Measurements from ENCODE around the gene GPR179.

GPR179 gene

GRCh38 chr17:38327936-38328335 is 15.8 kb downstream of the GPR179 start:
- H3K36me3 ChIP-seq (ENCODE audit: control insufficient read depth, low read length): peaks cover 11% of the 10 kb centered on the region
- H3K27ac ChIP-seq (ENCODE audit: low read depth, low read length): no peak overlapping the region
- no peak overlapping the region for H3K4me3 ChIP-seq (ENCODE audit: low read length)
- H3F3A ChIP-seq (ENCODE audit: control insufficient read depth, insufficient read depth): peaks cover 5% of the 10 kb centered on the region; the same call in 1 of the 2 replicates
- no peaks in the 10 kb centered on the region for H3K9me3 ChIP-seq (ENCODE audit: control insufficient read depth, insufficient read depth, low read length)
- peaks cover 3% of the 10 kb centered on the region; the same call in 1 of the 2 replicates for H4K20me1 ChIP-seq (ENCODE audit: control insufficient read depth, insufficient read depth, low read depth, low read length)
- TF ChIP-seq CTCF (IDR thresholded peaks at IDR 0.05; ENCODE audit: low read depth, low read length, poor library complexity, severe bottlenecking) (no peak), EZH2phosphoT487 (IDR thresholded peaks at IDR 0.05; ENCODE audit: borderline replicate concordance, low read length) (no peak)
- H3K79me2 ChIP-seq (ENCODE audit: control insufficient read depth, low read length): no peaks in the 10 kb centered on the region
- H3K4me1 ChIP-seq (ENCODE audit: control insufficient read depth, low read length): peaks cover 32% of the 10 kb centered on the region
- H3K9me2 ChIP-seq (replicated peaks; ENCODE audit: control insufficient read depth, low read length): no peaks in the 10 kb centered on the region
- no peak overlapping the region for H3K4me2 ChIP-seq (ENCODE audit: low read length)
- H3K27me3 ChIP-seq (ENCODE audit: control insufficient read depth, low read length): no peaks in the 10 kb centered on the region

- Histone ChIP-seq H3F3A (ENCODE audit: control insufficient read depth, insufficient read depth) (peaks cover 5% of the 10 kb centered on the region; the same call in 1 of the 2 replicates), H3K27me3 (ENCODE audit: control insufficient read depth, low read length) (no peaks in the 10 kb centered on the region), H3K4me1 (ENCODE audit: control insufficient read depth, low read length) (peaks cover 32% of the 10 kb centered on the region), H3K9me2 (replicated peaks; ENCODE audit: control insufficient read depth, low read length) (no peaks in the 10 kb centered on the region), H3K9me3 (ENCODE audit: control insufficient read depth, insufficient read depth, low read length) (no peaks in the 10 kb centered on the region), H3K79me2 (ENCODE audit: control insufficient read depth, low read length) (no peaks in the 10 kb centered on the region), H3K36me3 (ENCODE audit: control insufficient read depth, low read length) (peaks cover 17% of the 10 kb centered on the region), H3K4me3 (ENCODE audit: low read length) (no peak overlapping the region), H4K20me1 (ENCODE audit: control insufficient read depth, insufficient read depth, low read depth, low read length) (peaks cover 3% of the 10 kb centered on the region; the same call in 1 of the 2 replicates), H3K27ac (ENCODE audit: low read depth, low read length) (no peak overlapping the region), H3K4me2 (ENCODE audit: low read length) (no peak overlapping the region)
- TF ChIP-seq EZH2phosphoT487 (IDR thresholded peaks at IDR 0.05; ENCODE audit: borderline replicate concordance, low read length): no peak
- no peak for TF ChIP-seq CTCF (IDR thresholded peaks at IDR 0.05; ENCODE audit: low read depth, low read length, poor library complexity, severe bottlenecking)
Observed at GRCh38 chr17:38326996-38327792, 16.6 kb downstream of the GPR179 start.

- Histone ChIP-seq H3K36me3 (ENCODE audit: control insufficient read depth, low read length) (peaks cover 25% of the 10 kb centered on the region), H3K79me2 (ENCODE audit: control insufficient read depth, low read length) (no peaks in the 10 kb centered on the region), H3K4me3 (ENCODE audit: low read length) (0 out of 2 replicates have a peak overlapping the region, but pooled peaks have one; percentile 6), H3K9me3 (ENCODE audit: control insufficient read depth, insufficient read depth, low read length) (no peaks in the 10 kb centered on the region), H3K9me2 (replicated peaks; ENCODE audit: control insufficient read depth, low read length) (no peaks in the 10 kb centered on the region), H3K4me1 (ENCODE audit: control insufficient read depth, low read length) (peaks cover 32% of the 10 kb centered on the region), H4K20me1 (ENCODE audit: control insufficient read depth, insufficient read depth, low read depth, low read length) (peaks cover 3% of the 10 kb centered on the region; the same call in 1 of the 2 replicates), H3K4me2 (ENCODE audit: low read length) (peak overlapping the region; percentile 28; the same call in 1 of the 2 replicates), H3K27ac (ENCODE audit: low read depth, low read length) (no peak overlapping the region), H3F3A (ENCODE audit: control insufficient read depth, insufficient read depth) (peaks cover 5% of the 10 kb centered on the region; the same call in 1 of the 2 replicates), H3K27me3 (ENCODE audit: control insufficient read depth, low read length) (no peaks in the 10 kb centered on the region)
- TF ChIP-seq EZH2phosphoT487 (IDR thresholded peaks at IDR 0.05; ENCODE audit: borderline replicate concordance, low read length) (no peak), CTCF (IDR thresholded peaks at IDR 0.05; ENCODE audit: low read depth, low read length, poor library complexity, severe bottlenecking) (no peak)
Observed at GRCh38 chr17:38325221-38325851, 18.4 kb downstream of the GPR179 start.
